ENCODE measurements around the gene NECAB3. TPM values are rescaled to one million over a fixed set of nuclear protein-coding genes. Genes with fewer than 3 reads are reported as not detected.
"Not testable (repeated sequence)": the region's sequence is repeated elsewhere in the genome, so short reads cannot be mapped to it uniquely, and the experiment has no call there.

NECAB3 gene
- total RNA-seq, 1 donor from 2014 or later = 19.2 TPM

GRCh38 chr20:33640287-33640686 lies 33.9 kb downstream of the NECAB3 start:
- H3K9me3 ChIP-seq (ENCODE audit: low read depth) = no peaks in the 10 kb centered on the region
- TF ChIP-seq CTCF (IDR thresholded peaks at IDR 0.05) (no peak), EZH2 (IDR thresholded peaks at IDR 0.05) (no peak), EZH2phosphoT487 (IDR thresholded peaks at IDR 0.05) (no peak)
- peaks cover 17% of the 10 kb centered on the region for H3K36me3 Mint-ChIP-seq
- H3K27ac ChIP-seq = no peak overlapping the region
- no peak overlapping the region for H3K9ac ChIP-seq
- no peaks in the 10 kb centered on the region for H3K79me2 ChIP-seq (ENCODE audit: low read depth)
- no peaks in the 10 kb centered on the region for H3K36me3 ChIP-seq
- H4K20me1 ChIP-seq (ENCODE audit: low read depth) = no peaks in the 10 kb centered on the region
- H2AFZ ChIP-seq (replicated peaks) = no peak overlapping the region
- H3K4me1 Mint-ChIP-seq = no peaks in the 10 kb centered on the region
- H3F3A ChIP-seq (ENCODE audit: low read depth) = no peaks in the 10 kb centered on the region
- H3K4me1 ChIP-seq = no peaks in the 10 kb centered on the region
- H3K9me3 Mint-ChIP-seq = no peaks in the 10 kb centered on the region
- H3K4me2 ChIP-seq = no peak overlapping the region
- no peak for DNase-seq (ENCODE audit: low spot score)
- peaks cover 2% of the 10 kb centered on the region for H3K27me3 Mint-ChIP-seq (ENCODE audit: insufficient read depth, low read depth)
- H3K27ac Mint-ChIP-seq = no peak overlapping the region
- H3K4me3 Mint-ChIP-seq = no peak overlapping the region
- H3K27me3 ChIP-seq = no peaks in the 10 kb centered on the region
- H3K4me3 ChIP-seq = no peak overlapping the region

GRCh38 chr20:33636776-33637175 lies 37.5 kb downstream of the NECAB3 start:
- Mint-ChIP-seq H3K4me3 (no peak overlapping the region), H3K36me3 (peaks cover 20% of the 10 kb centered on the region), H3K27me3 (ENCODE audit: insufficient read depth, low read depth) (peaks cover 2% of the 10 kb centered on the region), H3K9me3 (no peaks in the 10 kb centered on the region), H3K4me1 (no peaks in the 10 kb centered on the region), H3K27ac (no peak overlapping the region)
- DNase-seq (ENCODE audit: low spot score) = no peak
- H3K27me3 ChIP-seq = no peaks in the 10 kb centered on the region
- no peak for TF ChIP-seq EZH2phosphoT487 (IDR thresholded peaks at IDR 0.05)
- TF ChIP-seq EZH2 (IDR thresholded peaks at IDR 0.05) = no peak
- no peak for TF ChIP-seq CTCF (IDR thresholded peaks at IDR 0.05)
- H3K9me3 ChIP-seq (ENCODE audit: low read depth) = no peaks in the 10 kb centered on the region
- no peak overlapping the region for H3K27ac ChIP-seq
- H3K4me3 ChIP-seq = no peak overlapping the region
- no peak overlapping the region for H2AFZ ChIP-seq (replicated peaks)
- H4K20me1 ChIP-seq (ENCODE audit: low read depth) = no peaks in the 10 kb centered on the region
- no peaks in the 10 kb centered on the region for H3K4me1 ChIP-seq
- H3K9ac ChIP-seq = no peak overlapping the region
- no peaks in the 10 kb centered on the region for H3K36me3 ChIP-seq
- H3K4me2 ChIP-seq = no peak overlapping the region
- no peaks in the 10 kb centered on the region for H3K79me2 ChIP-seq (ENCODE audit: low read depth)
- no peaks in the 10 kb centered on the region for H3F3A ChIP-seq (ENCODE audit: low read depth)

- Histone ChIP-seq H2AFZ (replicated peaks) (no peak overlapping the region), H4K20me1 (ENCODE audit: low read depth) (no peaks in the 10 kb centered on the region), H3K9ac (no peak overlapping the region), H3F3A (ENCODE audit: low read depth) (no peaks in the 10 kb centered on the region), H3K27ac (no peak overlapping the region), H3K27me3 (no peaks in the 10 kb centered on the region), H3K4me3 (no peak overlapping the region), H3K36me3 (no peaks in the 10 kb centered on the region), H3K4me1 (no peaks in the 10 kb centered on the region), H3K9me3 (ENCODE audit: low read depth) (no peaks in the 10 kb centered on the region), H3K4me2 (no peak overlapping the region), H3K79me2 (ENCODE audit: low read depth) (no peaks in the 10 kb centered on the region)
- DNase-seq (ENCODE audit: low spot score) = no peak
- no peaks in the 10 kb centered on the region for H3K9me3 Mint-ChIP-seq
- H3K4me3 Mint-ChIP-seq = no peak overlapping the region
- no peaks in the 10 kb centered on the region for H3K4me1 Mint-ChIP-seq
- no peak overlapping the region for H3K27ac Mint-ChIP-seq
- H3K36me3 Mint-ChIP-seq = peaks cover 26% of the 10 kb centered on the region
- TF ChIP-seq CTCF (IDR thresholded peaks at IDR 0.05) = no peak
- H3K27me3 Mint-ChIP-seq (ENCODE audit: insufficient read depth, low read depth) = peaks cover 2% of the 10 kb centered on the region
Observed at GRCh38 chr20:33635341-33635740, 38.9 kb downstream of the NECAB3 start.

- H3K9me3 ChIP-seq (ENCODE audit: low read depth); H3K9me3 Mint-ChIP-seq; H3K27ac Mint-ChIP-seq; H3K27ac ChIP-seq; H3K79me2 ChIP-seq (ENCODE audit: low read depth); H3K4me3 Mint-ChIP-seq; H3K9ac ChIP-seq; H3F3A ChIP-seq (ENCODE audit: low read depth); H2AFZ ChIP-seq (replicated peaks); H3K27me3 Mint-ChIP-seq (ENCODE audit: insufficient read depth, low read depth); H3K4me1 ChIP-seq; H3K27me3 ChIP-seq; DNase-seq (ENCODE audit: low spot score); H3K4me2 ChIP-seq; H3K4me1 Mint-ChIP-seq; H3K4me3 ChIP-seq; H3K36me3 ChIP-seq; H4K20me1 ChIP-seq (ENCODE audit: low read depth): not testable (repeated sequence)
- H3K36me3 Mint-ChIP-seq = peaks cover 24% of the 10 kb centered on the region
Observed at GRCh38 chr20:33631910-33632309, 42.3 kb downstream of the NECAB3 start.
